Measurements from ENCODE around the gene NPC1L1. TPM values are rescaled to one million over a fixed set of nuclear protein-coding genes. Genes with fewer than 3 reads are reported as not detected.

Gene NPC1L1
- total RNA-seq, 4 donors from 2014 or later, result 0.08 to 0.19 TPM; not detected in 2

GRCh38 chr7:44568771-44569560 is 27.8 kb upstream of the NPC1L1 start:
- peaks cover 11 to 27% (median 12%) of the 10 kb centered on the region in 3 donors for H3K4me1 ChIP-seq
- no peak overlapping the region for H3K4me3 ChIP-seq
- no peaks in the 10 kb centered on the region for H3K27me3 ChIP-seq
- no peak for TF ChIP-seq POLR2A (IDR thresholded peaks at IDR 0.05)
- no peak for TF ChIP-seq CTCF (IDR thresholded peaks at IDR 0.05)
- intact Hi-C loops (cut with DNase I), result loop anchor here (5.0 to 10.0 kb wide), 2 partner anchors 82 to 334 kb away; no protein-coding TSS in a partner anchor
- H3K9me3 ChIP-seq, result no peaks in the 10 kb centered on the region
- H3K27ac ChIP-seq, result no peak overlapping the region
- peaks cover 54 to 89% (median 55%) of the 10 kb centered on the region in 3 donors for H3K36me3 ChIP-seq
- WGBS, 2 donors, result 88% methylated on average over 6 to 11 of the region's 17 CpGs
- no peak for DNase-seq

GRCh38 chr7:44567884-44568283 is 26.8 kb upstream of the NPC1L1 start:
- H3K27ac ChIP-seq, result no peak overlapping the region
- no peak overlapping the region for H3K4me3 ChIP-seq
- no peaks in the 10 kb centered on the region for H3K9me3 ChIP-seq
- no peaks in the 10 kb centered on the region for H3K27me3 ChIP-seq
- TF ChIP-seq POLR2A (IDR thresholded peaks at IDR 0.05) (no peak), CTCF (IDR thresholded peaks at IDR 0.05) (no peak)
- peaks cover 6 to 27% (median 10%) of the 10 kb centered on the region in 3 donors for H3K4me1 ChIP-seq
- no peak for DNase-seq
- intact Hi-C loops (cut with DNase I), result loop anchor here (5.0 to 10.0 kb wide), 2 partner anchors 81 to 333 kb away; no protein-coding TSS in a partner anchor
- 80 to 95% methylated on average over 2 to 6 of the region's 6 CpGs for WGBS, 2 donors
- peaks cover 54 to 99% (median 55%) of the 10 kb centered on the region in 3 donors for H3K36me3 ChIP-seq

- Histone ChIP-seq H3K9me3 (no peaks in the 10 kb centered on the region), H3K27me3 (no peaks in the 10 kb centered on the region), H3K36me3 (peaks cover 48 to 87% (median 48%) of the 10 kb centered on the region in 3 donors), H3K4me3 (no peak overlapping the region), H3K27ac (no peak overlapping the region), H3K4me1 (peaks cover 3 to 25% (median 7%) of the 10 kb centered on the region in 3 donors)
- intact Hi-C loops (cut with DNase I), result loop anchor here (5.0 to 10.0 kb wide), 2 partner anchors 79 to 332 kb away; no protein-coding TSS in a partner anchor
- no peak for DNase-seq
- no peak for TF ChIP-seq CTCF (IDR thresholded peaks at IDR 0.05)
- 83 to 90% methylated on average over 5 of the region's 5 CpGs for WGBS, 2 donors
Measured at GRCh38 chr7:44566680-44567079, 25.6 kb upstream of the NPC1L1 start.

GRCh38 chr7:44565795-44566559 is 24.8 kb upstream of the NPC1L1 start:
- WGBS, 2 donors, result 75 to 84% methylated on average over 3 to 10 of the region's 16 CpGs
- Histone ChIP-seq H3K36me3 (peaks cover 41 to 80% (median 43%) of the 10 kb centered on the region in 3 donors), H3K9me3 (no peaks in the 10 kb centered on the region), H3K27me3 (no peaks in the 10 kb centered on the region), H3K4me1 (peaks cover 3 to 28% (median 7%) of the 10 kb centered on the region in 3 donors), H3K4me3 (no peak overlapping the region), H3K27ac (no peak overlapping the region)
- TF ChIP-seq POLR2A (IDR thresholded peaks at IDR 0.05) (no peak), CTCF (IDR thresholded peaks at IDR 0.05) (peak in 1 of 6 experiments; percentile 17)
- intact Hi-C loops (cut with DNase I), result loop anchor here (5.0 to 10.0 kb wide), 2 partner anchors 79 to 331 kb away; no protein-coding TSS in a partner anchor
- no peak for DNase-seq

Measured in esophagus squamous epithelium (tissue), 5 donors.